ENCODE results near the gene CTSL.

The CTSL gene

GRCh38 chr9:87706066-87706739, 19.7 kb upstream of the CTSL start:
- Histone ChIP-seq H3F3A (ENCODE audit: insufficient read depth, low read length) (no peaks in the 10 kb centered on the region), H3K79me2 (ENCODE audit: insufficient read depth, low read length) (no peaks in the 10 kb centered on the region), H3K27ac (ENCODE audit: low read depth, low read length, poor library complexity, severe bottlenecking) (no peak overlapping the region), H2AFZ (ENCODE audit: low read length) (no peak overlapping the region), H3K4me3 (ENCODE audit: low read depth, low read length, poor library complexity, severe bottlenecking) (no peak overlapping the region), H3K9me2 (ENCODE audit: low read depth, low read length) (no peaks in the 10 kb centered on the region), H3K9ac (ENCODE audit: low read length) (no peak overlapping the region), H4K20me1 (ENCODE audit: insufficient read depth, low read length) (no peaks in the 10 kb centered on the region), H3K27me3 (ENCODE audit: insufficient read depth, low read length) (0 out of 2 replicates have a peak, but pooled peaks cover 4% of the 10 kb centered on the region), H3K36me3 (ENCODE audit: insufficient read depth, low read length) (no peaks in the 10 kb centered on the region), H3K9me3 (ENCODE audit: low read length) (no peaks in the 10 kb centered on the region), H3K4me2 (ENCODE audit: low read length) (no peak overlapping the region), H3K4me1 (ENCODE audit: insufficient read depth, low read length, severe bottlenecking) (no peaks in the 10 kb centered on the region)
- no peak for TF ChIP-seq CTCF (IDR thresholded peaks at IDR 0.05; ENCODE audit: low read length)
- TF ChIP-seq EZH2 (IDR thresholded peaks at IDR 0.05; ENCODE audit: borderline replicate concordance, low read length), result no peak

GRCh38 chr9:87707805-87708506, 18.0 kb upstream of the CTSL start:
- Histone ChIP-seq H3K9ac (ENCODE audit: low read length) (no peak overlapping the region), H3K4me1 (ENCODE audit: insufficient read depth, low read length, severe bottlenecking) (no peaks in the 10 kb centered on the region), H3K9me2 (ENCODE audit: low read depth, low read length) (no peaks in the 10 kb centered on the region), H2AFZ (ENCODE audit: low read length) (no peak overlapping the region), H3K36me3 (ENCODE audit: insufficient read depth, low read length) (no peaks in the 10 kb centered on the region), H3K4me2 (ENCODE audit: low read length) (no peak overlapping the region), H3K79me2 (ENCODE audit: insufficient read depth, low read length) (no peaks in the 10 kb centered on the region), H3K27me3 (ENCODE audit: insufficient read depth, low read length) (0 out of 2 replicates have a peak, but pooled peaks cover 4% of the 10 kb centered on the region), H4K20me1 (ENCODE audit: insufficient read depth, low read length) (no peaks in the 10 kb centered on the region), H3K27ac (ENCODE audit: low read depth, low read length, poor library complexity, severe bottlenecking) (no peak overlapping the region), H3K9me3 (ENCODE audit: low read length) (no peaks in the 10 kb centered on the region), H3F3A (ENCODE audit: insufficient read depth, low read length) (no peaks in the 10 kb centered on the region), H3K4me3 (ENCODE audit: low read depth, low read length, poor library complexity, severe bottlenecking) (no peak overlapping the region)
- TF ChIP-seq EZH2 (IDR thresholded peaks at IDR 0.05; ENCODE audit: borderline replicate concordance, low read length) (no peak), CTCF (IDR thresholded peaks at IDR 0.05; ENCODE audit: low read length) (no peak)

GRCh38 chr9:87708546-87708945, 17.4 kb upstream of the CTSL start:
- no peak overlapping the region for H3K4me3 ChIP-seq (ENCODE audit: low read depth, low read length, poor library complexity, severe bottlenecking)
- H3K4me1 ChIP-seq (ENCODE audit: insufficient read depth, low read length, severe bottlenecking), result no peaks in the 10 kb centered on the region
- no peak overlapping the region for H3K27ac ChIP-seq (ENCODE audit: low read depth, low read length, poor library complexity, severe bottlenecking)
- H3K9me3 ChIP-seq (ENCODE audit: low read length), result no peaks in the 10 kb centered on the region
- H4K20me1 ChIP-seq (ENCODE audit: insufficient read depth, low read length), result no peaks in the 10 kb centered on the region
- TF ChIP-seq EZH2 (IDR thresholded peaks at IDR 0.05; ENCODE audit: borderline replicate concordance, low read length) (no peak), CTCF (IDR thresholded peaks at IDR 0.05; ENCODE audit: low read length) (no peak)
- no peaks in the 10 kb centered on the region for H3F3A ChIP-seq (ENCODE audit: insufficient read depth, low read length)
- no peak overlapping the region for H2AFZ ChIP-seq (ENCODE audit: low read length)
- no peak overlapping the region for H3K4me2 ChIP-seq (ENCODE audit: low read length)
- no peaks in the 10 kb centered on the region for H3K9me2 ChIP-seq (ENCODE audit: low read depth, low read length)
- no peak overlapping the region for H3K9ac ChIP-seq (ENCODE audit: low read length)
- no peaks in the 10 kb centered on the region for H3K79me2 ChIP-seq (ENCODE audit: insufficient read depth, low read length)
- no peaks in the 10 kb centered on the region for H3K36me3 ChIP-seq (ENCODE audit: insufficient read depth, low read length)
- 0 out of 2 replicates have a peak, but pooled peaks cover 4% of the 10 kb centered on the region for H3K27me3 ChIP-seq (ENCODE audit: insufficient read depth, low read length)

Measured in OCI-LY1 (cell line).